SK-N-SH (cell line): ENCODE results near the gene ZNF184. TPM values are rescaled to one million over a fixed set of nuclear protein-coding genes. Genes with fewer than 3 reads are reported as not detected.

ENCODE experiments used
- CTCF ChIA-PET: fragments of 300-600, 350-600 bp; formaldehyde crosslinking; extraction: SDS; loops from one replicate; lab custom pipeline; 2021; lab: Yijun Ruan, JAX
- POLR2A ChIA-PET: fragments of 350-600 bp; sonication (Branson Sonifier 250); formaldehyde crosslinking; extraction: SDS; loops from one replicate; lab custom pipeline; 2020; ENCODE audit warnings: antibody characterized with exemption, inconsistent platforms; lab: Yijun Ruan, JAX
- DNase-seq: peaks from one replicate; pipeline ENCODE4 v3.0.0; 2012
- H2AFZ ChIP-seq: fragments of 200-600 bp; sonication (generic); 2 replicates; pipeline ENCODE4 v1.8.1; 2016; ENCODE audit warnings: antibody characterized with exemption, mild to moderate bottlenecking, low read depth
- H3F3A ChIP-seq: fragments of 200-600 bp; sonication (generic); replicated peaks from 2 replicates; pipeline ENCODE3; 2016; ENCODE audit warnings: antibody characterized with exemption, mild to moderate bottlenecking; ENCODE audit not compliant: insufficient read depth
- H3K27ac ChIP-seq, 2 experiments: fragments of 200-500 bp in 1 of 2; fragments of 200-600 bp in 1 of 2; sonication (Bioruptor generic) in 1 of 2; sonication (generic), shearing (Covaris generic) in 1 of 2; 2 replicates each; pipeline versions ENCODE4 v1.5.1 to v1.6.1; 2014 to 2016; ENCODE audit warnings: low read depth in 2 of 2, inconsistent platforms in 1 of 2, low read length in 1 of 2, mild to moderate bottlenecking in 1 of 2, mixed read lengths in 1 of 2
- H3K27me3 ChIP-seq: fragments of 200-600 bp; sonication (generic), shearing (Covaris generic); 2 replicates; pipeline ENCODE4 v1.6.1; 2016; ENCODE audit warnings: mixed run types; ENCODE audit not compliant: insufficient read depth
- H3K36me3 ChIP-seq, 2 experiments: fragments of 200-500 bp in 1 of 2; fragments of 200-600 bp in 1 of 2; sonication (Bioruptor generic) in 1 of 2; sonication (generic) in 1 of 2; replicated peaks in 1 of 2; 2 replicates each; pipeline versions ENCODE3 to v1.5.1; 2014 to 2016; ENCODE audit warnings: low read length in 1 of 2, mild to moderate bottlenecking in 1 of 2; ENCODE audit not compliant: insufficient read depth in 2 of 2, control insufficient read depth in 1 of 2
- H3K4me1 ChIP-seq, 2 experiments: fragments of 200-500 bp in 1 of 2; fragments of 200-600 bp in 1 of 2; sonication (Bioruptor generic) in 1 of 2; sonication (generic), shearing (Covaris generic) in 1 of 2; 2 replicates each; pipeline versions ENCODE4 v1.5.1 to v1.6.1; 2014 to 2016; ENCODE audit warnings: low read depth in 1 of 2, low read length in 1 of 2, mixed run types in 1 of 2; ENCODE audit not compliant: insufficient read depth in 2 of 2, control insufficient read depth in 1 of 2
- H3K4me2 ChIP-seq: fragments of 200-600 bp; sonication (generic), shearing (Covaris generic); 2 replicates; pipeline ENCODE4 v1.6.1; 2017; ENCODE audit warnings: mixed run types
- H3K4me3 ChIP-seq, 2 experiments: fragments of 200-500 bp in 1 of 2; fragments of 200-600 bp in 1 of 2; sonication (Bioruptor generic) in 1 of 2; sonication (generic), shearing (Covaris generic) in 1 of 2; 2 replicates each; pipeline versions ENCODE4 v1.5.1 to v1.8.1; 2014 to 2016; ENCODE audit warnings: low read depth in 2 of 2, inconsistent platforms in 1 of 2, low read length in 1 of 2, mild to moderate bottlenecking in 1 of 2, mixed read lengths in 1 of 2, moderate library complexity in 1 of 2
- H3K79me2 ChIP-seq: fragments of 200-600 bp; sonication (generic); 2 replicates; pipeline ENCODE4 v1.8.1; 2017; ENCODE audit warnings: mild to moderate bottlenecking; ENCODE audit not compliant: insufficient read depth
- H3K9ac ChIP-seq: fragments of 200-600 bp; sonication (generic); 2 replicates; pipeline ENCODE4 v1.6.1; 2017; ENCODE audit warnings: mixed run types
- H3K9me2 ChIP-seq: fragments of 200-600 bp; sonication (generic); 2 replicates; pipeline ENCODE4 v1.6.1; 2017; ENCODE audit warnings: mixed run types
- H3K9me3 ChIP-seq: fragments of 200-600 bp; sonication (generic); 2 replicates; pipeline ENCODE4 v1.6.1; 2017; ENCODE audit warnings: mixed run types, mild to moderate bottlenecking, moderate library complexity
- H4K20me1 ChIP-seq: fragments of 200-600 bp; sonication (generic); 2 replicates; pipeline ENCODE4 v1.6.1; 2017; ENCODE audit warnings: mild to moderate bottlenecking, mixed run types; ENCODE audit not compliant: insufficient read depth
- CHD2 ChIP-seq: fragments of 150-350 bp; IDR thresholded peaks from 2 replicates; pipeline ENCODE4 v1.6.1; 2018; ENCODE audit warnings: low read length; ENCODE audit not compliant: partially characterized antibody
- CTCF ChIP-seq: fragments of 200-600 bp; sonication (generic); IDR thresholded peaks from 2 replicates; pipeline ENCODE4 v1.6.1; 2017; ENCODE audit warnings: antibody characterized with exemption, mild to moderate bottlenecking, moderate library complexity
- ELF1 ChIP-seq: IDR thresholded peaks from 2 replicates; pipeline ENCODE4 v1.4.0; 2012
- EP300 ChIP-seq, 2 experiments: IDR thresholded peaks; 2 replicates each; pipeline versions ENCODE4 v1.4.0 to v1.6.1; 2012; ENCODE audit warnings: borderline replicate concordance in 1 of 2, low read depth in 1 of 2, low read length in 1 of 2
- EZH2phosphoT487 ChIP-seq: fragments of 200-600 bp; sonication (generic); IDR thresholded peaks from 2 replicates; pipeline ENCODE4 v1.6.1; 2017; ENCODE audit warnings: low read depth, mixed run types, mild to moderate bottlenecking, antibody characterized with exemption, moderate library complexity, borderline replicate concordance
- FOSL2 ChIP-seq: IDR thresholded peaks from 2 replicates; pipeline ENCODE4 v1.4.0; 2012; ENCODE audit warnings: low read depth, mild to moderate bottlenecking, moderate library complexity, borderline replicate concordance
- FOXJ3 ChIP-seq: sonication (generic); formaldehyde crosslinking; IDR thresholded peaks from 2 replicates; pipeline ENCODE4 v1.5.1; 2020; ENCODE audit warnings: mild to moderate bottlenecking, missing genetic modification reagents
- FOXM1 ChIP-seq: IDR thresholded peaks from 2 replicates; pipeline ENCODE4 v1.4.0; 2012; ENCODE audit warnings: low read depth, mild to moderate bottlenecking
- GATA2 ChIP-seq: sonication (generic); formaldehyde crosslinking; IDR thresholded peaks from 2 replicates; pipeline ENCODE4 v1.5.0; 2020; ENCODE audit warnings: mild to moderate bottlenecking, missing genetic modification reagents
- MAX ChIP-seq: IDR thresholded peaks from 2 replicates; pipeline ENCODE4 v1.4.0; 2012; ENCODE audit warnings: low read depth
- MEF2A ChIP-seq: IDR thresholded peaks from 2 replicates; pipeline ENCODE4 v1.4.0; 2012; ENCODE audit warnings: low read depth, borderline replicate concordance
- NFIC ChIP-seq: IDR thresholded peaks from 2 replicates; pipeline ENCODE4 v1.4.0; 2012; ENCODE audit warnings: borderline replicate concordance
- NRF1 ChIP-seq: IDR thresholded peaks from 2 replicates; pipeline ENCODE4 v1.6.1; 2012; ENCODE audit warnings: low read depth, mild to moderate bottlenecking, low read length
- PBX3 ChIP-seq: IDR thresholded peaks from 2 replicates; pipeline ENCODE4; 2012
- RAD21 ChIP-seq: IDR thresholded peaks from 2 replicates; pipeline ENCODE4 v1.6.1; 2012; ENCODE audit warnings: mild to moderate bottlenecking, low read length
- REST ChIP-seq: IDR thresholded peaks from 2 replicates; pipeline ENCODE4 v1.6.1; 2012; ENCODE audit warnings: mild to moderate bottlenecking, low read depth, low read length, moderate library complexity
- RXRA ChIP-seq: IDR thresholded peaks from 2 replicates; pipeline ENCODE4 v1.4.0; 2012; ENCODE audit warnings: low read depth, mild to moderate bottlenecking, borderline replicate concordance
- SMC3 ChIP-seq: IDR thresholded peaks from 2 replicates; pipeline ENCODE4 v1.6.1; 2012; ENCODE audit warnings: low read depth, low read length, improper control_type of control experiment
- TAF1 ChIP-seq: IDR thresholded peaks from 2 replicates; pipeline ENCODE4 v1.6.1; 2012; ENCODE audit warnings: low read depth, mild to moderate bottlenecking, low read length, moderate library complexity, borderline replicate concordance
- TCF12 ChIP-seq: IDR thresholded peaks from 2 replicates; pipeline ENCODE4 v1.4.0; 2012
- TEAD4 ChIP-seq: IDR thresholded peaks from 2 replicates; pipeline ENCODE4 v1.4.0; 2012; ENCODE audit warnings: mild to moderate bottlenecking, borderline replicate concordance; ENCODE audit not compliant: insufficient read depth
- USF1 ChIP-seq: IDR thresholded peaks from 2 replicates; pipeline ENCODE4 v1.4.0; 2012; ENCODE audit warnings: low read depth, borderline replicate concordance
- YY1 ChIP-seq: IDR thresholded peaks from 2 replicates; pipeline ENCODE4 v1.4.0; 2012; ENCODE audit warnings: low read depth, mild to moderate bottlenecking
- WGBS: methylation state at CpG from one replicate; pipeline ENCODE4 v1.1.6; 2017; ENCODE audit warnings: low lambda C conversion rate; 5-methylcytosine and 5-hydroxymethylcytosine counted together
- polyA plus RNA-seq, 3 experiments: library from polyadenylated mRNA; depleted of rRNA; stranded (reverse); fragments of >200 nt; gene quantifications; 2 replicates each; pipeline ENCODE4 v1.2.3, GENCODE V29; 2012

ZNF184 gene
- polyA plus RNA-seq, 1 of the 3 experiments (the other 2 are of a cell fraction), result 1.6 TPM

GRCh38 chr6:27476090-27476489 lies 3.2 kb upstream of the ZNF184 start:
- Histone ChIP-seq H4K20me1 (no peaks in the 10 kb centered on the region), H3K9me3 (no peaks in the 10 kb centered on the region; the same call in 1 of the 2 replicates), H3K4me2 (no peak overlapping the region), H3K4me1 (peaks cover 0 to 12% of the 10 kb centered on the region in 2 experiments; a peak in 3 of 4 replicates), H3K27ac (no peak overlapping the region)
- 85% methylated on average over 1 of the region's 1 CpG for WGBS
- TF ChIP-seq GATA2 (CRISPR knock-in tag) (no peak), EP300 (IDR thresholded peaks at IDR 0.05; ENCODE audit: borderline replicate concordance in 1 of 2, low read depth in 1 of 2, low read length in 1 of 2) (no peak), PBX3 (no peak), EZH2phosphoT487 (no peak), MEF2A (no peak), ELF1 (no peak), SMC3 (no peak), RAD21 (no peak)
- TF ChIP-seq, all 33 proteins: peak for 0
- no peak overlapping the region for H3K9ac ChIP-seq
- ChIA-PET POLR2A (no interaction called here), CTCF (no interaction called here)
- H3F3A ChIP-seq, result peaks cover 15% of the 10 kb centered on the region
- H3K79me2 ChIP-seq, result peaks cover 7% of the 10 kb centered on the region
- H3K27me3 ChIP-seq, result no peaks in the 10 kb centered on the region
- no peak overlapping the region for H2AFZ ChIP-seq
- H3K36me3 ChIP-seq, result no peaks in the 10 kb centered on the region
- H3K9me2 ChIP-seq, result no peaks in the 10 kb centered on the region
- no peak overlapping the region for H3K4me3 ChIP-seq
- DNase-seq, result no peak

GRCh38 chr6:27474672-27475071 lies 1.8 kb upstream of the ZNF184 start:
- Histone ChIP-seq H2AFZ (no peak overlapping the region), H3K9me3 (no peaks in the 10 kb centered on the region; the same call in 1 of the 2 replicates), H3K4me3 (no peak overlapping the region), H3K9me2 (no peaks in the 10 kb centered on the region), H3F3A (peaks cover 15% of the 10 kb centered on the region), H3K9ac (no peak overlapping the region), H3K4me2 (no peak overlapping the region), H3K79me2 (peaks cover 22% of the 10 kb centered on the region), H3K36me3 (peaks cover 7 to 11% of the 10 kb centered on the region in 2 experiments), H3K27me3 (no peaks in the 10 kb centered on the region), H4K20me1 (no peaks in the 10 kb centered on the region), H3K27ac (no peak overlapping the region), H3K4me1 (peaks cover 0 to 15% of the 10 kb centered on the region in 2 experiments; a peak in 3 of 4 replicates)
- CTCF ChIA-PET, result no interaction called here
- POLR2A ChIA-PET, result no interaction called here
- 59% methylated on average over 3 of the region's 3 CpGs for WGBS
- DNase-seq, result no peak
- TF ChIP-seq GATA2 (CRISPR knock-in tag), result no peak
- no peak for TF ChIP-seq FOSL2
- no peak for TF ChIP-seq RXRA
- no peak for TF ChIP-seq ELF1
- no peak for TF ChIP-seq NFIC
- no peak for TF ChIP-seq FOXM1
- TF ChIP-seq TEAD4, result no peak
- TF ChIP-seq MAX, result no peak
- TF ChIP-seq NRF1, result no peak
- no peak for TF ChIP-seq TCF12
- no peak for TF ChIP-seq TAF1
- no peak for TF ChIP-seq RAD21
- no peak for TF ChIP-seq FOXJ3 (CRISPR knock-in tag)
- TF ChIP-seq YY1, result no peak
- no peak for TF ChIP-seq CHD2
- TF ChIP-seq CTCF, result no peak
- no peak for TF ChIP-seq USF1
- TF ChIP-seq REST, result no peak
